Stimulated activated CD4-positive, alpha-beta T cell treated with anti-CD3 and anti-CD28 coated beads, Interleukin-2, amount 100 ng/mL, for 48 hours (primary cell): Measurements from ENCODE around the gene OR2M3.
"Not testable (repeated sequence)": the region's sequence is repeated elsewhere in the genome, so short reads cannot be mapped to it uniquely, and the experiment has no call there.

Experiments used
- DNase-seq, 2 donors: peaks; one replicate each; pipeline ENCODE4 v3.0.0-alpha.2; 2020

The OR2M3 gene

GRCh38 chr1:248196965-248197364 lies at the start of gene OR2M3:
TSS of gene OR2M3 (plus strand) at chr1:248197265. CDS start at chr1:248203068, 5,803 bp downstream.
- no peak for DNase-seq

GRCh38 chr1:248152056-248152827 lies 44.8 kb upstream of the OR2M3 start:
- no peak for DNase-seq

- DNase-seq: no peak
Measured at GRCh38 chr1:248155927-248156326, 41.1 kb upstream of the OR2M3 start.

GRCh38 chr1:248158758-248159157 lies 38.3 kb upstream of the OR2M3 start:
- DNase-seq: no peak

- DNase-seq: no peak
Measured at GRCh38 chr1:248164031-248164430, 33.0 kb upstream of the OR2M3 start.

- DNase-seq: no peak
Measured at GRCh38 chr1:248165186-248165585, 31.9 kb upstream of the OR2M3 start.

GRCh38 chr1:248174521-248174920 lies 22.5 kb upstream of the OR2M3 start, which contains the start of gene OR2M2:
TSS of gene OR2M2 (plus strand) at chr1:248174821. CDS start at chr1:248179986, 5,165 bp downstream.
- DNase-seq: no peak

- DNase-seq: no peak
Measured at GRCh38 chr1:248183996-248184395, 13.1 kb upstream of the OR2M3 start.

GRCh38 chr1:248187363-248187762 lies 9.7 kb upstream of the OR2M3 start:
- DNase-seq: no peak

- no peak for DNase-seq
Measured at GRCh38 chr1:248189026-248189425, 8.0 kb upstream of the OR2M3 start.

GRCh38 chr1:248194117-248194516 lies 2.9 kb upstream of the OR2M3 start:
- no peak for DNase-seq

- DNase-seq: no peak
Measured at GRCh38 chr1:248215880-248216279, 18.8 kb downstream of the OR2M3 start.

GRCh38 chr1:248225537-248225936 lies 28.5 kb downstream of the OR2M3 start:
- DNase-seq: no peak

- no peak for DNase-seq
Measured at GRCh38 chr1:248229360-248229908, 32.4 kb downstream of the OR2M3 start.

GRCh38 chr1:248231117-248231516 lies 34.1 kb downstream of the OR2M3 start, which contains the start of gene OR2M4:
TSS of gene OR2M4 (plus strand) at chr1:248231417. CDS start at chr1:248238929, 7,512 bp downstream.
- DNase-seq: no peak

GRCh38 chr1:248239478-248239877 lies 42.4 kb downstream of the OR2M3 start:
- no peak for DNase-seq

GRCh38 chr1:248243204-248243603 lies 46.1 kb downstream of the OR2M3 start:
- peak in 1 of 2 donors; percentile 2 for DNase-seq

GRCh38 chr1:248259309-248259708 lies 62.2 kb downstream of the OR2M3 start:
- not testable (repeated sequence) for DNase-seq
